IMR-90 (cell line): Measurements from ENCODE around the gene SEH1L. TPM values are rescaled to one million over a fixed set of nuclear protein-coding genes. Genes with fewer than 3 reads are reported as not detected.

ENCODE experiments used
- ATAC-seq: fragments of 200-7000 bp; cut with Tn5 transposase; 2 replicates; pipeline ENCODE4 v1.9.1; 2020; ENCODE audit warnings: low read depth, mild to moderate bottlenecking, moderate library complexity
- BruUV-seq: library from RNA; stranded (reverse); fragments of 400-500 nt; replicated peaks from 2 replicates; lab custom pipeline; 2021; lab: Mats Ljungman, UMichigan
- CTCF ChIA-PET: fragments of 300-600 bp; formaldehyde crosslinking; extraction: SDS; loops from one replicate; lab custom pipeline; 2021; ENCODE audit warnings: antibody characterized with exemption; lab: Yijun Ruan, JAX
- POLR2A ChIA-PET: fragments of 300-600 bp; sonication (Branson Sonifier 250); formaldehyde crosslinking; loops from one replicate; lab custom pipeline; 2022; ENCODE audit warnings: antibody characterized with exemption; ENCODE audit not compliant: unreplicated experiment; lab: Charles Lee
- DNase-seq: peaks from one replicate; pipeline ENCODE4 v3.0.0; 2013
- H2AFZ ChIP-seq: replicated peaks from 2 replicates; pipeline ENCODE3; 2013; ENCODE audit warnings: low read length, mild to moderate bottlenecking; ENCODE audit not compliant: poor library complexity
- H2AK5ac ChIP-seq: 2 replicates; pipeline ENCODE4 v1.6.1; 2013; ENCODE audit warnings: low read depth, low read length, inconsistent platforms
- H2AK9ac ChIP-seq: replicated peaks from 2 replicates; pipeline ENCODE3; 2013; ENCODE audit warnings: mild to moderate bottlenecking, low read depth, low read length, moderate library complexity; ENCODE audit not compliant: poor library complexity
- H2BK120ac ChIP-seq: 2 replicates; pipeline ENCODE4 v1.6.1; 2013; ENCODE audit warnings: low read depth, low read length, inconsistent platforms
- H2BK15ac ChIP-seq: 3 replicates; pipeline ENCODE4 v1.6.1; 2013; ENCODE audit warnings: low read depth, low read length, inconsistent platforms
- H2BK20ac ChIP-seq: 2 replicates; pipeline ENCODE4 v1.6.1; 2013; ENCODE audit warnings: low read depth, mild to moderate bottlenecking, inconsistent platforms, low read length, moderate library complexity
- H2BK5ac ChIP-seq: 2 replicates; pipeline ENCODE4 v1.6.1; 2013; ENCODE audit warnings: mild to moderate bottlenecking, low read depth, low read length, inconsistent platforms; ENCODE audit not compliant: poor library complexity, severe bottlenecking
- H3K14ac ChIP-seq: replicated peaks from 2 replicates; pipeline ENCODE4 v1.6.1; 2013; ENCODE audit warnings: low read depth, low read length, inconsistent platforms
- H3K18ac ChIP-seq: 2 replicates; pipeline ENCODE4 v1.6.1; 2013; ENCODE audit warnings: low read depth, low read length, control low read depth
- H3K23ac ChIP-seq: 2 replicates; pipeline ENCODE4 v1.6.1; 2013; ENCODE audit warnings: low read depth, low read length, inconsistent platforms
- H3K27ac ChIP-seq: 2 replicates; pipeline ENCODE4 v1.5.1; 2013; ENCODE audit warnings: mild to moderate bottlenecking, control low read depth, low read length; ENCODE audit not compliant: insufficient read depth
- H3K27me3 ChIP-seq: 2 replicates; pipeline ENCODE4 v1.6.1; 2013; ENCODE audit warnings: low read length; ENCODE audit not compliant: control insufficient read depth, insufficient read depth
- H3K36me3 ChIP-seq: 2 replicates; pipeline ENCODE4 v1.6.1; 2013; ENCODE audit warnings: low read length, mixed read lengths; ENCODE audit not compliant: control insufficient read depth, insufficient read depth
- H3K4ac ChIP-seq: 2 replicates; pipeline ENCODE4 v1.6.1; 2013; ENCODE audit warnings: low read depth, low read length, inconsistent platforms
- H3K4me1 ChIP-seq: 2 replicates; pipeline ENCODE4 v1.6.1; 2013; ENCODE audit warnings: low read length, mixed read lengths; ENCODE audit not compliant: control insufficient read depth, insufficient read depth
- H3K4me2 ChIP-seq: 2 replicates; pipeline ENCODE4 v1.6.1; 2013; ENCODE audit warnings: low read depth, mild to moderate bottlenecking, control low read depth, low read length, moderate library complexity
- H3K4me3 ChIP-seq: 2 replicates; pipeline ENCODE4 v1.5.1; 2013; ENCODE audit warnings: low read depth, mild to moderate bottlenecking, control low read depth, low read length, moderate library complexity; ENCODE audit not compliant: insufficient read depth
- H3K56ac ChIP-seq: 2 replicates; pipeline ENCODE4 v1.6.1; 2013; ENCODE audit warnings: low read length, inconsistent platforms; ENCODE audit not compliant: insufficient read depth; ENCODE audit errors: extremely low read depth
- H3K79me1 ChIP-seq, 2 experiments: 2 replicates each; pipeline ENCODE4 v1.6.1; 2013; ENCODE audit warnings: low read length in 2 of 2, inconsistent platforms in 1 of 2, low read depth in 1 of 2
- H3K9ac ChIP-seq: 2 replicates; pipeline ENCODE4 v1.6.1; 2013; ENCODE audit warnings: low read depth, low read length, control low read depth
- H3K9me1 ChIP-seq: 2 replicates; pipeline ENCODE4 v1.6.1; 2013; ENCODE audit warnings: low read length, inconsistent platforms; ENCODE audit not compliant: insufficient read depth
- H3K9me3 ChIP-seq: 2 replicates; pipeline ENCODE4 v1.6.1; 2013; ENCODE audit warnings: low read length; ENCODE audit not compliant: control insufficient read depth, insufficient read depth
- H4K20me1 ChIP-seq: 2 replicates; pipeline ENCODE4 v1.6.1; 2013; ENCODE audit warnings: low read length, inconsistent platforms; ENCODE audit not compliant: insufficient read depth
- H4K5ac ChIP-seq: 2 replicates; pipeline ENCODE4 v1.6.1; 2013; ENCODE audit warnings: mild to moderate bottlenecking, low read depth, low read length, control low read depth
- H4K8ac ChIP-seq, 2 experiments: 2 replicates each; pipeline ENCODE4 v1.6.1; 2013; ENCODE audit warnings: low read depth in 2 of 2, low read length in 2 of 2, control low read depth in 1 of 2, inconsistent platforms in 1 of 2
- H4K91ac ChIP-seq: 2 replicates; pipeline ENCODE4 v1.6.1; 2013; ENCODE audit warnings: low read depth, low read length, inconsistent platforms; ENCODE audit not compliant: insufficient read depth
- MAZ ChIP-seq: IDR thresholded peaks from 2 replicates; pipeline ENCODE4 v1.6.1; 2012; ENCODE audit warnings: low read depth, mild to moderate bottlenecking, low read length, improper control_type of control experiment, moderate library complexity, borderline replicate concordance
- MXI1 ChIP-seq: IDR thresholded peaks from 2 replicates; pipeline ENCODE4 v1.6.1; 2012; ENCODE audit warnings: low read depth, mild to moderate bottlenecking, low read length, moderate library complexity, borderline replicate concordance
- POLR2A ChIP-seq: IDR thresholded peaks from 2 replicates; pipeline ENCODE4 v1.6.1; 2012; ENCODE audit warnings: mild to moderate bottlenecking, low read depth, low read length
- RAD21 ChIP-seq: IDR thresholded peaks from 2 replicates; pipeline ENCODE4 v1.6.1; 2012; ENCODE audit warnings: low read length, improper control_type of control experiment
- RCOR1 ChIP-seq: IDR thresholded peaks from 2 replicates; pipeline ENCODE4 v1.6.1; 2012; ENCODE audit warnings: mild to moderate bottlenecking, low read length, improper control_type of control experiment; ENCODE audit not compliant: insufficient replicate concordance
- RFX5 ChIP-seq: IDR thresholded peaks from 2 replicates; pipeline ENCODE4 v1.8.0; 2012; ENCODE audit warnings: low read depth, mild to moderate bottlenecking, low read length, moderate library complexity
- WGBS, 2 experiments: methylation state at CpG; one replicate each; pipeline versions ENCODE4 v1.1.5 to v1.1.7; 2013; ENCODE audit warnings: missing lambda C conversion rate in 2 of 2; ENCODE audit not compliant: insufficient read length in 1 of 2; ENCODE audit errors: extremely low coverage in 2 of 2; 5-methylcytosine and 5-hydroxymethylcytosine counted together
- dilution Hi-C: fragments of 300-500 bp; cut with HindIII; formaldehyde crosslinking; loops from one replicate; pipeline ENCODE4 v1.14.3; 2018; ENCODE audit warnings: low sequenced_read_pairs; ENCODE audit not compliant: unreplicated experiment
- in situ Hi-C: fragments of 300-500 bp; cut with MboI; formaldehyde crosslinking; loops from 3 replicates; pipeline ENCODE4 v1.14.3; 2019; ENCODE audit warnings: low sequenced_read_pairs, inconsistent platforms, mixed read lengths
- intact Hi-C: fragments of 100-400 bp; cut with micrococcal nuclease; formaldehyde crosslinking; loops from 2 replicates; pipeline ENCODE4 v1.10.0; 2022
- polyA plus RNA-seq, 3 experiments: library from polyadenylated mRNA; depleted of rRNA; stranded (reverse); fragments of >200 nt; gene quantifications; 2 replicates each; pipeline ENCODE4 v1.2.3, GENCODE V29; 2012; ENCODE audit warnings: low replicate concordance in 1 of 3
- total RNA-seq: library from RNA; depleted of rRNA; stranded (reverse); fragments of >200 nt; gene quantifications from 2 replicates; pipeline ENCODE4 v1.2.3, GENCODE V29; 2012
- TF ChIP-seq, protein P1 (sequence below): fragments of 150-350 bp; IDR thresholded peaks from 2 replicates; pipeline ENCODE4 v1.6.1; 2017; ENCODE audit warnings: mild to moderate bottlenecking, antibody characterized with exemption, low read length, low read depth
- TF ChIP-seq, protein P2 (sequence below): fragments of 150-350 bp; IDR thresholded peaks from 2 replicates; pipeline ENCODE4 v1.6.1; 2016; ENCODE audit warnings: low read depth, mild to moderate bottlenecking, low read length, moderate library complexity, borderline replicate concordance
- TF ChIP-seq, protein P3 (sequence below): conservative IDR thresholded peaks from 2 replicates; pipeline ENCODE4 v1.5.1; 2012; ENCODE audit warnings: mild to moderate bottlenecking, low read depth, low read length, improper control_type of control experiment

The SEH1L gene
- total and polyA plus RNA-seq, 2 of the 4 experiments (the other 2 are of a cell fraction) = 27.6 to 45.5 TPM

DNA sequence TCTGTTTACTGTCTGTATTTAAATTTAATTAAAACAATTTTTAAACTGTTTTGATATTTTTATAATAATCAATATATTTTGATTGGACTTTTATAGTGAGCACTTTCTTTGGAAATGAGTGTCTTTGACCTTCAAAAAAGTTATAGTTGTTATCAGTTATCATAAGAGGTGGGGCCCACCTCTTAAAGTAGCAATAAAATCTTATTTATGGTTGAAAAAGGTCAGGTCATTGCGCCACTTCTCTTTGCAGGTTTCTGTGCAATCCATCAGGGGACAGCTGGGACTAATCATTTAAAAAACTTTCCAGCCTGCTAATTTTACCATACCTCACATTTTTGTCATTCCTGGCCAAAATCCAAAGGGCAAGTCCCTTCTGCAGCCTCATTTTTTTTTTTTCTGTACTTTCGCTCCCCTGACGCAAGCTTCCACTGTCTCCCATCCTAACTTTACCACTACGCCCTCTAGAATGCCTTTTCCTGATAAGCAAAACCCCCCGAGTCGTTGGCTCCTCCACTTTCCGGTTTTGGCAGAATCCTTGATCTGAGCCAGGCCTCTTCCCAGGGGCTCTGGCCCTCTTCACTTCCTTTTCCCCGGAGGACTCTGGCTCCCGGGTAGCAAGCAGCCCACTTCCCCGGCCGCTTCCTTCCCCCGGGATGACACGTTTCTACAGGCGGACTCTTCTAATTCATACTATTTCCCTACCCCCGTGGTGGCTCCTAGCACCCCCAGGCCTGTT, 1.1 kb upstream of the SEH1L start (continued):
- TF ChIP-seq RCOR1 (no peak), RFX5 (no peak), MXI1 (no peak)

DNA sequence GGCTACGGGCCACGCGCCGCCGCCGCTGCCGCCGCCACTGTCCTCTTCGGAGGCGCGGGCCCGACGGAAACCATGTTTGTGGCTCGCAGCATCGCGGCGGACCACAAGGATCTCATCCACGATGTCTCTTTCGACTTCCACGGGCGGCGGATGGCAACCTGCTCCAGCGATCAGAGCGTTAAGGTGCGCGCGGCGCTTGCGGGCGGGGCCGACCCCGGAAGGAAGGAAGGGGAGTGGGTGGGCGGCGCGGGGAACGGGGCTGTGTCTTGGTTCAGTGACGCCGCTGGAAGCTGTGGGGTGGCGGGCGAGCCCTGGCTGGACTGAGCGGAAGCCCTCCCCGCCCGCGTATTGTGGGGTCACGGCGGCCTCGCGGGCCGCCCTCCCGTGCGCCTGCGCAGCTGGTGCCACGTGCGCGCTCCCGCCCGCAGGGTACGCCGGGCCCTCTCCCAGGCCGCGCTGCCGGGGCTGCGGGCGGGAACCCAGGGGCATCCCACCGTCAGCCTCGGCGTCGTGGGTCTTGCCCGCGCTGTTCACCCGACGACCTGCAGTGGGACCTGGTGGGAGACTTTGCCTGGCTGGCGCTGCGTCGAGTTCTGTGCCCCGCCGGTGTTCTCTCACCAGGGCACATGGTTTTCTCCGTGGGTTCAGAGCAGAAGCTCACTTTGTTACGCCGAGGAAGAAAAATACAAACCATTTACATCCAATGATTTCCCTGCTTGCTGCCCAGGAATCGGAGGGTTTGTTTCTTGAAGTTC, 416 bp downstream of the SEH1L start:
- in situ Hi-C loops (loop anchor here (10.0 kb wide), 1 partner anchor 573 kb away; the partner anchor contains the start of gene AFG3L2), dilution Hi-C loops (no loop called here)
- POLR2A ChIA-PET = no interaction called here

More for the DNA sequence above, 416 bp downstream of the SEH1L start:
- H4K20me1 ChIP-seq = peaks cover 7% of the 10 kb centered on the region
- H3K4ac ChIP-seq = peak overlapping the region; percentile 90
- H2AK9ac ChIP-seq = peak overlapping the region; percentile 90
- peaks cover 13% of the 10 kb centered on the region for H3K9me1 ChIP-seq
- TF ChIP-seq RAD21 (no peak), MAZ (peak; percentile 92), POLR2A (peak; percentile 91), MXI1 (peak; percentile 74; the same call in 1 of the 2 replicates)
- TF ChIP-seq, protein P1, sequence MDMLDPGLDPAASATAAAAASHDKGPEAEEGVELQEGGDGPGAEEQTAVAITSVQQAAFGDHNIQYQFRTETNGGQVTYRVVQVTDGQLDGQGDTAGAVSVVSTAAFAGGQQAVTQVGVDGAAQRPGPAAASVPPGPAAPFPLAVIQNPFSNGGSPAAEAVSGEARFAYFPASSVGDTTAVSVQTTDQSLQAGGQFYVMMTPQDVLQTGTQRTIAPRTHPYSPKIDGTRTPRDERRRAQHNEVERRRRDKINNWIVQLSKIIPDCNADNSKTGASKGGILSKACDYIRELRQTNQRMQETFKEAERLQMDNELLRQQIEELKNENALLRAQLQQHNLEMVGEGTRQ = peak; percentile 91
- TF ChIP-seq, protein P2, sequence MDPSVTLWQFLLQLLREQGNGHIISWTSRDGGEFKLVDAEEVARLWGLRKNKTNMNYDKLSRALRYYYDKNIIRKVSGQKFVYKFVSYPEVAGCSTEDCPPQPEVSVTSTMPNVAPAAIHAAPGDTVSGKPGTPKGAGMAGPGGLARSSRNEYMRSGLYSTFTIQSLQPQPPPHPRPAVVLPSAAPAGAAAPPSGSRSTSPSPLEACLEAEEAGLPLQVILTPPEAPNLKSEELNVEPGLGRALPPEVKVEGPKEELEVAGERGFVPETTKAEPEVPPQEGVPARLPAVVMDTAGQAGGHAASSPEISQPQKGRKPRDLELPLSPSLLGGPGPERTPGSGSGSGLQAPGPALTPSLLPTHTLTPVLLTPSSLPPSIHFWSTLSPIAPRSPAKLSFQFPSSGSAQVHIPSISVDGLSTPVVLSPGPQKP = no peak
- TF ChIP-seq, protein P3, sequence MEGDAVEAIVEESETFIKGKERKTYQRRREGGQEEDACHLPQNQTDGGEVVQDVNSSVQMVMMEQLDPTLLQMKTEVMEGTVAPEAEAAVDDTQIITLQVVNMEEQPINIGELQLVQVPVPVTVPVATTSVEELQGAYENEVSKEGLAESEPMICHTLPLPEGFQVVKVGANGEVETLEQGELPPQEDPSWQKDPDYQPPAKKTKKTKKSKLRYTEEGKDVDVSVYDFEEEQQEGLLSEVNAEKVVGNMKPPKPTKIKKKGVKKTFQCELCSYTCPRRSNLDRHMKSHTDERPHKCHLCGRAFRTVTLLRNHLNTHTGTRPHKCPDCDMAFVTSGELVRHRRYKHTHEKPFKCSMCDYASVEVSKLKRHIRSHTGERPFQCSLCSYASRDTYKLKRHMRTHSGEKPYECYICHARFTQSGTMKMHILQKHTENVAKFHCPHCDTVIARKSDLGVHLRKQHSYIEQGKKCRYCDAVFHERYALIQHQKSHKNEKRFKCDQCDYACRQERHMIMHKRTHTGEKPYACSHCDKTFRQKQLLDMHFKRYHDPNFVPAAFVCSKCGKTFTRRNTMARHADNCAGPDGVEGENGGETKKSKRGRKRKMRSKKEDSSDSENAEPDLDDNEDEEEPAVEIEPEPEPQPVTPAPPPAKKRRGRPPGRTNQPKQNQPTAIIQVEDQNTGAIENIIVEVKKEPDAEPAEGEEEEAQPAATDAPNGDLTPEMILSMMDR = no peak
- peak overlapping the region; percentile 86 for H2BK5ac ChIP-seq
- ATAC-seq = peak; percentile 82
- 6% methylated on average over 28 of the region's 81 CpGs; no CpG with 5 or more reads in 1 of the 2 experiments for WGBS, 2 experiments
- H3K56ac ChIP-seq = peak overlapping the region; percentile 86
- H3K14ac ChIP-seq = peak overlapping the region; percentile 96
- DNase-seq = peak; percentile 93
- H3K9me3 ChIP-seq = no peaks in the 10 kb centered on the region
- H2BK120ac ChIP-seq = peak overlapping the region; percentile 75
- peak overlapping the region; percentile 92 for H3K27ac ChIP-seq
- intact Hi-C loops = loop anchor here (5.0 to 10.0 kb wide), 2 partner anchors 207 to 571 kb away; partner anchors contain the start of gene AFG3L2
- H3K4me3 ChIP-seq = peak overlapping the region; percentile 88
- H3K79me1 ChIP-seq = peaks cover 22 to 49% of the 10 kb centered on the region in 2 experiments
- H3K23ac ChIP-seq = peak overlapping the region; percentile 77
- H3K4me1 ChIP-seq = peaks cover 3% of the 10 kb centered on the region; the same call in 1 of the 2 replicates
- no TSS peak for BruUV-seq
- no peaks in the 10 kb centered on the region; the same call in 1 of the 2 replicates for H3K36me3 ChIP-seq
- H3K4me2 ChIP-seq = peak overlapping the region; percentile 89
- H4K8ac ChIP-seq = peak overlapping the region; percentile 97 to 98
- CTCF ChIA-PET = no interaction called here
- peak overlapping the region; percentile 64 for H3K18ac ChIP-seq
- 0 out of 2 replicates have a peak overlapping the region, but pooled peaks have one; percentile 0 for H2BK20ac ChIP-seq
- peak overlapping the region; percentile 83 for H3K9ac ChIP-seq
- H4K5ac ChIP-seq = peak overlapping the region; percentile 89
- peak overlapping the region; percentile 92 for H4K91ac ChIP-seq
- peak overlapping the region; percentile 85 for H2AK5ac ChIP-seq
- H2AFZ ChIP-seq = peak overlapping the region; percentile 98
- no peaks in the 10 kb centered on the region for H3K27me3 ChIP-seq
- H2BK15ac ChIP-seq = peak overlapping the region; percentile 74; the same call in 1 of the 3 replicates
